ENCODE data around the gene WASHC4.

Gene WASHC4

GRCh38 chr12:105141320-105141922, 33.9 kb downstream of the WASHC4 start:
- H3K56ac ChIP-seq (ENCODE audit: low read length) = no peak overlapping the region
- no peak overlapping the region for H2AK5ac ChIP-seq (ENCODE audit: low read length)
- no peaks in the 10 kb centered on the region for H3K27me3 ChIP-seq (ENCODE audit: insufficient read depth, low read length, poor library complexity)
- H3K4me1 ChIP-seq (ENCODE audit: control insufficient read depth, low read depth, low read length) = no peaks in the 10 kb centered on the region
- no peaks in the 10 kb centered on the region for H3K79me2 ChIP-seq (ENCODE audit: control insufficient read depth, insufficient read depth, low read length)
- H2BK15ac ChIP-seq (replicated peaks; ENCODE audit: low read depth) = no peak overlapping the region
- no peak overlapping the region for H3K18ac ChIP-seq (ENCODE audit: low read length)
- H3K36me3 ChIP-seq (ENCODE audit: control insufficient read depth, insufficient read depth, low read length) = no peaks in the 10 kb centered on the region
- H2BK5ac ChIP-seq (ENCODE audit: low read length) = no peak overlapping the region
- H2BK120ac ChIP-seq (ENCODE audit: low read depth, low read length) = no peak overlapping the region
- H4K5ac ChIP-seq (ENCODE audit: low read length) = no peak overlapping the region
- H3K4me2 ChIP-seq (ENCODE audit: low read length) = no peak overlapping the region
- WGBS (ENCODE audit: extremely low coverage, insufficient coverage, low lambda C conversion rate) = no CpG with 5 or more reads among the region's 6 CpGs
- H4K8ac ChIP-seq (ENCODE audit: low read depth, low read length) = no peak overlapping the region
- no peak for DNase-seq
- H3K4ac ChIP-seq (ENCODE audit: low read depth, low read length) = no peak overlapping the region
- no peak overlapping the region for H3K9ac ChIP-seq (ENCODE audit: low read length)
- H3K79me1 ChIP-seq (ENCODE audit: low read length) = no peaks in the 10 kb centered on the region
- H3K23ac ChIP-seq (ENCODE audit: low read length) = no peak overlapping the region
- no peak overlapping the region for H3K27ac ChIP-seq (ENCODE audit: low read depth, low read length)
- no peak overlapping the region for H3K4me3 ChIP-seq (ENCODE audit: low read length)

GRCh38 chr12:105142259-105142658, 34.7 kb downstream of the WASHC4 start:
- Histone ChIP-seq H3K79me1 (ENCODE audit: low read length) (no peaks in the 10 kb centered on the region), H3K27ac (ENCODE audit: low read depth, low read length) (no peak overlapping the region), H3K4me1 (ENCODE audit: control insufficient read depth, low read depth, low read length) (no peaks in the 10 kb centered on the region), H4K8ac (ENCODE audit: low read depth, low read length) (no peak overlapping the region), H2BK15ac (replicated peaks; ENCODE audit: low read depth) (no peak overlapping the region), H3K9ac (ENCODE audit: low read length) (no peak overlapping the region), H2BK120ac (ENCODE audit: low read depth, low read length) (no peak overlapping the region), H3K4me3 (ENCODE audit: low read length) (no peak overlapping the region), H2BK5ac (ENCODE audit: low read length) (no peak overlapping the region), H3K36me3 (ENCODE audit: control insufficient read depth, insufficient read depth, low read length) (no peaks in the 10 kb centered on the region), H3K23ac (ENCODE audit: low read length) (no peak overlapping the region), H3K4me2 (ENCODE audit: low read length) (no peak overlapping the region), H2AK5ac (ENCODE audit: low read length) (no peak overlapping the region), H3K18ac (ENCODE audit: low read length) (no peak overlapping the region), H3K4ac (ENCODE audit: low read depth, low read length) (no peak overlapping the region), H3K79me2 (ENCODE audit: control insufficient read depth, insufficient read depth, low read length) (no peaks in the 10 kb centered on the region), H4K5ac (ENCODE audit: low read length) (no peak overlapping the region), H3K56ac (ENCODE audit: low read length) (no peak overlapping the region), H3K27me3 (ENCODE audit: insufficient read depth, low read length, poor library complexity) (no peaks in the 10 kb centered on the region)
- DNase-seq = no peak
- no CpG with 5 or more reads among the region's 3 CpGs for WGBS (ENCODE audit: extremely low coverage, insufficient coverage, low lambda C conversion rate)

- Histone ChIP-seq H3K23ac (ENCODE audit: low read length) (no peak overlapping the region), H3K56ac (ENCODE audit: low read length) (no peak overlapping the region), H3K27me3 (ENCODE audit: insufficient read depth, low read length, poor library complexity) (no peaks in the 10 kb centered on the region)
Observed at GRCh38 chr12:105156260-105156659, 48.7 kb downstream of the WASHC4 start.

GRCh38 chr12:105157606-105158005, 50.1 kb downstream of the WASHC4 start:
- no CpG with 5 or more reads among the region's 3 CpGs for WGBS (ENCODE audit: extremely low coverage, insufficient coverage, low lambda C conversion rate)
- no peak overlapping the region for H2BK5ac ChIP-seq (ENCODE audit: low read length)
- DNase-seq = no peak

More at GRCh38 chr12:105156260-105156659, 48.7 kb downstream of the WASHC4 start:
- no peak overlapping the region for H3K4me3 ChIP-seq (ENCODE audit: low read length)
- H2BK120ac ChIP-seq (ENCODE audit: low read depth, low read length) = no peak overlapping the region
- no peak overlapping the region for H4K8ac ChIP-seq (ENCODE audit: low read depth, low read length)
- H3K9ac ChIP-seq (ENCODE audit: low read length) = no peak overlapping the region
- H4K5ac ChIP-seq (ENCODE audit: low read length) = no peak overlapping the region
- H3K4me2 ChIP-seq (ENCODE audit: low read length) = no peak overlapping the region
- H2AK5ac ChIP-seq (ENCODE audit: low read length) = no peak overlapping the region
- WGBS (ENCODE audit: extremely low coverage, insufficient coverage, low lambda C conversion rate) = 100% methylated on average over 1 of the region's 2 CpGs
- H3K79me1 ChIP-seq (ENCODE audit: low read length) = no peaks in the 10 kb centered on the region
- no peak overlapping the region for H3K18ac ChIP-seq (ENCODE audit: low read length)
- H2BK5ac ChIP-seq (ENCODE audit: low read length) = no peak overlapping the region
- no peak for DNase-seq
- no peaks in the 10 kb centered on the region for H3K4me1 ChIP-seq (ENCODE audit: control insufficient read depth, low read depth, low read length)
- H3K79me2 ChIP-seq (ENCODE audit: control insufficient read depth, insufficient read depth, low read length) = no peaks in the 10 kb centered on the region
- H2BK15ac ChIP-seq (replicated peaks; ENCODE audit: low read depth) = no peak overlapping the region
- no peak overlapping the region for H3K4ac ChIP-seq (ENCODE audit: low read depth, low read length)
- H3K36me3 ChIP-seq (ENCODE audit: control insufficient read depth, insufficient read depth, low read length) = peaks cover 3% of the 10 kb centered on the region
- H3K27ac ChIP-seq (ENCODE audit: low read depth, low read length) = no peak overlapping the region

GRCh38 chr12:105158876-105159275, 51.3 kb downstream of the WASHC4 start:
- Histone ChIP-seq H3K4me1 (ENCODE audit: control insufficient read depth, low read depth, low read length) (no peaks in the 10 kb centered on the region), H3K27me3 (ENCODE audit: insufficient read depth, low read length, poor library complexity) (no peaks in the 10 kb centered on the region), H3K18ac (ENCODE audit: low read length) (no peak overlapping the region), H3K9ac (ENCODE audit: low read length) (no peak overlapping the region), H3K56ac (ENCODE audit: low read length) (no peak overlapping the region), H3K4me2 (ENCODE audit: low read length) (no peak overlapping the region), H2AK5ac (ENCODE audit: low read length) (no peak overlapping the region), H4K5ac (ENCODE audit: low read length) (no peak overlapping the region), H2BK5ac (ENCODE audit: low read length) (no peak overlapping the region), H2BK15ac (replicated peaks; ENCODE audit: low read depth) (no peak overlapping the region), H2BK120ac (ENCODE audit: low read depth, low read length) (no peak overlapping the region), H3K4me3 (ENCODE audit: low read length) (no peak overlapping the region), H3K27ac (ENCODE audit: low read depth, low read length) (no peak overlapping the region), H3K79me1 (ENCODE audit: low read length) (no peaks in the 10 kb centered on the region), H4K8ac (ENCODE audit: low read depth, low read length) (no peak overlapping the region), H3K36me3 (ENCODE audit: control insufficient read depth, insufficient read depth, low read length) (peaks cover 3% of the 10 kb centered on the region), H3K79me2 (ENCODE audit: control insufficient read depth, insufficient read depth, low read length) (no peaks in the 10 kb centered on the region), H3K23ac (ENCODE audit: low read length) (no peak overlapping the region), H3K4ac (ENCODE audit: low read depth, low read length) (no peak overlapping the region)
- no peak for DNase-seq
- no CpG with 5 or more reads among the region's 2 CpGs for WGBS (ENCODE audit: extremely low coverage, insufficient coverage, low lambda C conversion rate)

More at GRCh38 chr12:105157606-105158005, 50.1 kb downstream of the WASHC4 start:
- Histone ChIP-seq H3K36me3 (ENCODE audit: control insufficient read depth, insufficient read depth, low read length) (peaks cover 3% of the 10 kb centered on the region), H3K4me3 (ENCODE audit: low read length) (no peak overlapping the region), H4K8ac (ENCODE audit: low read depth, low read length) (no peak overlapping the region), H2AK5ac (ENCODE audit: low read length) (no peak overlapping the region), H3K4me2 (ENCODE audit: low read length) (no peak overlapping the region), H3K79me2 (ENCODE audit: control insufficient read depth, insufficient read depth, low read length) (no peaks in the 10 kb centered on the region), H3K4ac (ENCODE audit: low read depth, low read length) (no peak overlapping the region), H3K27me3 (ENCODE audit: insufficient read depth, low read length, poor library complexity) (no peaks in the 10 kb centered on the region), H3K4me1 (ENCODE audit: control insufficient read depth, low read depth, low read length) (no peaks in the 10 kb centered on the region), H2BK15ac (replicated peaks; ENCODE audit: low read depth) (no peak overlapping the region), H3K18ac (ENCODE audit: low read length) (no peak overlapping the region), H3K9ac (ENCODE audit: low read length) (no peak overlapping the region), H3K27ac (ENCODE audit: low read depth, low read length) (no peak overlapping the region), H3K23ac (ENCODE audit: low read length) (no peak overlapping the region), H3K79me1 (ENCODE audit: low read length) (no peaks in the 10 kb centered on the region), H4K5ac (ENCODE audit: low read length) (no peak overlapping the region), H2BK120ac (ENCODE audit: low read depth, low read length) (no peak overlapping the region), H3K56ac (ENCODE audit: low read length) (no peak overlapping the region)

GRCh38 chr12:105162174-105162573, 54.6 kb downstream of the WASHC4 start:
- H2AK5ac ChIP-seq (ENCODE audit: low read length) = no peak overlapping the region
- H3K18ac ChIP-seq (ENCODE audit: low read length) = no peak overlapping the region
- no peaks in the 10 kb centered on the region for H3K79me2 ChIP-seq (ENCODE audit: control insufficient read depth, insufficient read depth, low read length)
- no peak overlapping the region for H3K4me2 ChIP-seq (ENCODE audit: low read length)
- no peak overlapping the region for H2BK5ac ChIP-seq (ENCODE audit: low read length)
- H3K4me3 ChIP-seq (ENCODE audit: low read length) = no peak overlapping the region
- no peak overlapping the region for H3K56ac ChIP-seq (ENCODE audit: low read length)
- H3K27me3 ChIP-seq (ENCODE audit: insufficient read depth, low read length, poor library complexity) = no peaks in the 10 kb centered on the region
- no peak overlapping the region for H3K27ac ChIP-seq (ENCODE audit: low read depth, low read length)
- H2BK120ac ChIP-seq (ENCODE audit: low read depth, low read length) = no peak overlapping the region
- H4K5ac ChIP-seq (ENCODE audit: low read length) = no peak overlapping the region
- no peak overlapping the region for H3K4ac ChIP-seq (ENCODE audit: low read depth, low read length)
- no peak overlapping the region for H3K23ac ChIP-seq (ENCODE audit: low read length)
- 100% methylated on average over 2 of the region's 3 CpGs for WGBS (ENCODE audit: extremely low coverage, insufficient coverage, low lambda C conversion rate)
- no peaks in the 10 kb centered on the region for H3K79me1 ChIP-seq (ENCODE audit: low read length)
- H3K4me1 ChIP-seq (ENCODE audit: control insufficient read depth, low read depth, low read length) = no peaks in the 10 kb centered on the region
- no peaks in the 10 kb centered on the region for H3K36me3 ChIP-seq (ENCODE audit: control insufficient read depth, insufficient read depth, low read length)
- H2BK15ac ChIP-seq (replicated peaks; ENCODE audit: low read depth) = no peak overlapping the region
- no peak for DNase-seq
- H3K9ac ChIP-seq (ENCODE audit: low read length) = no peak overlapping the region
- no peak overlapping the region for H4K8ac ChIP-seq (ENCODE audit: low read depth, low read length)

Measured in mesendoderm (in vitro differentiated cells).